HG02973 (cell line): Measurements from ENCODE around the gene NRCAM.
"Not testable (repeated sequence)": the region's sequence is repeated elsewhere in the genome, so short reads cannot be mapped to it uniquely, and the experiment has no call there.

ENCODE experiments used
- ATAC-seq: cut with Tn5 transposase; IDR thresholded peaks from one replicate; pipeline ENCODE4 v1.9.1; 2021; ENCODE audit warnings: moderate library complexity; ENCODE audit not compliant: unreplicated experiment

NRCAM gene

GRCh38 chr7:108404509-108405420 lies 51.5 kb downstream of the NRCAM start:
- no peak for ATAC-seq

DNA sequence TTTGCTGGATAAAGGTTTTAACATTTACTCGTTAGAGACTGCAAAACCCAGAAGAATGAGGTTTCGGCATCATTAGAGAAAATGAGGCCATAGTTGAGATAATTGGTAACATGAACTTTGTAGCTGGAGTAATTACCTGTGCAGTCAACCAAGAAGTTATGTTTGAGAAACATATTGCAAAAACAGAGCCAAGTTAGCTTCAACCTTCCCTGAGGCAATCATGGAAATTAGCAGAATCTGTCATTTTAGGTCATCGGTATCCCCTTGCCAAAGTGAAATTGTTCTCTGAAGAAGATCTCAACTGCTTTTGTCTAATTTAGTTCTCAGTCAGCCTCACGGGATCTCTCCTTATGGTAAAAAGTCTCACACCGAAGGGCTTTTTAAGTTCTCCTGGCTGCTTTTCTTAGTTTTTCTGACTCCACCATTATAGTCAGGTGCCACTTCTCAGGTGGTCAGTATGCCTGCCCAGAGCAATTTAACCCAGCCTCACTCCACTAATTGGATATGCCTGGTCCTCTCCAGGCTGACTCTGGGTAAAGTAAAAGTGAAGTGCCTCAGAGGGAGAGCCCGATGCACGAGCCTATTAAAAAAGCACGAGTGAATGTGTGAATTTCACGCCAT lies 52.5 kb downstream of the NRCAM start:
- ATAC-seq = no peak

GRCh38 chr7:108402865-108403264 lies 53.4 kb downstream of the NRCAM start:
- ATAC-seq = no peak

GRCh38 chr7:108396080-108396479 lies 60.2 kb downstream of the NRCAM start:
- no peak for ATAC-seq

GRCh38 chr7:108395426-108395825 lies 60.8 kb downstream of the NRCAM start:
- ATAC-seq = no peak

DNA sequence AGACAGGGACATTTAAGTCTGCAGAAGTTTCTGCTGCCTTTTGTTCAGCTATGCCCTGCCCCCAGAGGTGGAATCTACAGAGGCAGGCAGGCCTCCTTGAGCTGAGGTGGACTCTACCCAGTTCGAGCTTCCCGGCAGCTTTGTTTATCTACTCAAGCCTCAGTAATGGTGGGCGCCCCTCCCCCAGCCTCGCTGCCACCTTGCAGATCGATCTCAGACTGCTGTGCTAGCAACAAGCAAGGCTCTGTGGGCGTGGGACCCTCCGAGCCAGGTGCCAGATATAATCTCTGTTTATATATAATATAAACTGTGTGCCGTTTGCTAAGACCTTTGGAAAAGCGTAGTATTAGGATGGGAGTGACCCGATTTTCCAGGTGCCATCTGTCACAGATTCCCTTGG lies 63.1 kb downstream of the NRCAM start:
- ATAC-seq = not testable (repeated sequence)

GRCh38 chr7:108387686-108388085 lies 68.5 kb downstream of the NRCAM start:
- not testable (repeated sequence) for ATAC-seq

GRCh38 chr7:108385834-108386422 lies 70.3 kb downstream of the NRCAM start:
- ATAC-seq = no peak

DNA sequence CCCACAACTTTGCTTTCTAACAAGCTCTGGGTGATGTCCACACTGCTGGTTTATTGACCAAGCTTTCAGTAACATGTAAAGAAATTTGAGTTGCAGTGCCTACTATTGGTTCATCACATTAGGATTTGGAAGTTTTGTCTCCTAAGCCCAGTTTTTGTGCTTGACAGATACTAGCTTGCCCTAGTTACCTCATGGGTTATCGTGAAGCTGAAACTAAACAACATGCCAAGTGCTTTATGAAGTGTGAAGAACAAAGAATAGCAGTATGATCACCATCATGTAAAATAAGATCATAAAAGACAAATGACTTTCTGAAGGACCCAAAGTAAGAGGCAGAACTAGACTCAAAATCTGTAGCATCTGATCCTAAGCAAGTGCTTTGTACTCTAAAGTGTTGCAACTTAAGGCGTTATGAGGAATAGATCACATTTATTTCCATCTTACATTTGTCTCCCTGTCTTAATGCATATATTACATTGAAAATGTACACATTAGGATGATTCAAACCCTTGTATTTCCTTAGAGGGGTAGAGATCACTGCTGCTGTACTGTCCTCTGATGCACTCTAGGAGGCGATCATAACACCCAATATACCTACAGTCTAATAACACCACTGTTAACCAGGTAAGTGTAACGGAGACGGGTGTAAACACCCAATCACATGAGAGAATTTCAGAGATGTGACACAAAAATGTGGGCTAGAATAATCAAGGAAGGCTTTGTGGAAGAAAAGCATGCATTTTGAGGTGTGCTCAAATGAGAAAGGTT lies 71.3 kb downstream of the NRCAM start:
- ATAC-seq = peak; percentile 71

DNA sequence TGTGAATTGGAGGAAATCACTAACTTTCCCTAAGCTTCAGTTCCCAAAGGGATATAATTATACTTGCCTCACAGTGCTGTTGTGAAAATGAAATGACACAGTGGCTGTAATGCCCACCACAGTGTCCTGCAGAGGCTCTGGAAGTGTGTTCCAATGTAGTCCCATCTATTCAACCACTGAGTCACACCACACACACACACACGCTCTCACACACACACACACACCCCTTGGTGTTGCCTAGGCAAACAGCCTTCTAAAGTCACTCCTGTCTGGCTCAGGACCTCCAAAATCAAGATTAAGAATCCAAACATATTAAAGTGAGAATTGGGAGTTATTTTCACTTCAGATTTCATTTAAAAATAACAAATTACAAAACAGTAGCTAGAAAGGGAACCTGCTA lies 73.3 kb downstream of the NRCAM start:
- ATAC-seq = no peak

GRCh38 chr7:108380517-108380916 lies 75.7 kb downstream of the NRCAM start:
- no peak for ATAC-seq

DNA sequence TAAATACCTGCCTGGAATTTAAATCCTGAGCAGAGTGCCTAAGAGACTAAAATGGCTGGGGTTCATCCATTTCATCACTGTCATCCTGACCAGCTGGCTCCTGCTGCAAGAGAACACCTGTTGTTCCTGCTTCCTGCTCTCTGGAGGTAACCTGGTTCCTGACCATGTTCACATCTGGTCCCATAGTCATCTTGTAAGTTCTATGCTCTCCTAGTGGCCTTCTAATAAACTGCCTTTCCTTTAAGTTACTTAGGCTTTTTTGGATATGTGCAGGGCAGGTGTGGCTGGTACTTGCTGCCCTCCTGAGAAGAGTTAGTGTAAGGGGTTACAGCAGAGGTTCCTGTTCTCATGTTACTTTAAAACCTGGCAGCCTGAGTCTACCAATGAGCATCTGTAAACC lies 80.0 kb downstream of the NRCAM start:
- no peak for ATAC-seq

DNA sequence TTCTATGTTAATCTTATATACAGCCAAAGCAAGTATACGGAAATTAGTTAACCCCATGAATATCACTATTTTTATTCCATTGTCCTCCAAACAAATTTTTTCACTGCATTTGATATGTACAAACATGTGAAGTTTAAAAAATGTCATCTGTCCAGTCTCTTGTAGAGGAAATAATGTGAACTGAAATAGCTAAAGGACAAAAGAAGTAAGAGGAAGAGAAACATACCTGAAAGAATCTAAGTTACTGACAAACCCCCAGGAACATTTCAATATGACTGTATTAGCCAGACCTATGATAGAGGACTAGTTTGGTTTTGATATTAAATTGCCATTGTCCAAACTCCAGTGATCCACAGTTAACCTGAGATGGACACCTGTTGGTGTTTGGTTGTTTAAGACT lies 80.6 kb downstream of the NRCAM start:
- ATAC-seq = peak; percentile 53

DNA sequence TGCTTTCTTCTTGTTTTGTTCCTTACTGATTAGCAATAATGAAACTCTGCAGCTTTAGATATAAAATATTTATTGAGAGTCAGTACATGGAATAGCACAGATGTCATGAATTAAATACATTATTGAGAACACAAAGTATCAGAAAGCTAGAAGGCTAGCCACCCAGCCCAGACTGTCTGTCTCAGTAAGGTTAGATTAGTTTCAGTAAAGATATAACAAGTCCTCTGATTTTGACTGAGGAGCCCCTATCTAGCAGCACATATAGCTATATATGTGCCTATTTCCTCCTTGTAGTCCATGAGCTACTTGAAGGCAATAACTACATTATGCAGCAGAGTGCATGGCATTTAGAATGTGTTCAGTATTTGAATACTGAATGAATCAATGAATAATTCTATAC lies 81.3 kb downstream of the NRCAM start:
- ATAC-seq = peak; percentile 60

GRCh38 chr7:108372618-108373017 lies 83.6 kb downstream of the NRCAM start:
- ATAC-seq = no peak

GRCh38 chr7:108370616-108371015 lies 85.6 kb downstream of the NRCAM start:
- no peak for ATAC-seq

- no peak for ATAC-seq
Measured at GRCh38 chr7:108368466-108368865, 87.8 kb downstream of the NRCAM start.

GRCh38 chr7:108367946-108368345 lies 88.3 kb downstream of the NRCAM start:
- ATAC-seq = no peak

- no peak for ATAC-seq
Measured at GRCh38 chr7:108367314-108367713, 88.9 kb downstream of the NRCAM start.

- no peak for ATAC-seq
Measured at GRCh38 chr7:108363659-108364058, 92.6 kb downstream of the NRCAM start.
